LHCN-M2 (cell line): ENCODE measurements around the gene SP100. TPM values are rescaled to one million over a fixed set of nuclear protein-coding genes. Genes with fewer than 3 reads are reported as not detected.
"Not testable (repeated sequence)": the region's sequence is repeated elsewhere in the genome, so short reads cannot be mapped to it uniquely, and the experiment has no call there.

Source experiments
- DNase-seq: peaks from one replicate; pipeline ENCODE4 v3.0.0-alpha.2; 2012; ENCODE audit warnings: low read depth
- total RNA-seq: library from RNA; depleted of rRNA; stranded (reverse); fragments of >200 nt; gene quantifications from 2 replicates; pipeline ENCODE4 v1.2.3, GENCODE V29; 2014

The SP100 gene
- total RNA-seq, 1 experiment from 2014 or later: 67.5 TPM

- DNase-seq: peak; percentile 70
Measured at GRCh38 chr2:230418341-230419016, 2.5 kb downstream of the SP100 start.

- no peak for DNase-seq
Measured at GRCh38 chr2:230419181-230419580, 3.2 kb downstream of the SP100 start.

- DNase-seq: no peak
Measured at GRCh38 chr2:230422149-230422548, 6.1 kb downstream of the SP100 start.

- DNase-seq: peak; percentile 60
Measured at GRCh38 chr2:230423851-230424458, 8.0 kb downstream of the SP100 start.

GRCh38 chr2:230425377-230425776, 9.4 kb downstream of the SP100 start:
- no peak for DNase-seq

- DNase-seq: no peak
Measured at GRCh38 chr2:230429513-230429912, 13.5 kb downstream of the SP100 start.

DNA sequence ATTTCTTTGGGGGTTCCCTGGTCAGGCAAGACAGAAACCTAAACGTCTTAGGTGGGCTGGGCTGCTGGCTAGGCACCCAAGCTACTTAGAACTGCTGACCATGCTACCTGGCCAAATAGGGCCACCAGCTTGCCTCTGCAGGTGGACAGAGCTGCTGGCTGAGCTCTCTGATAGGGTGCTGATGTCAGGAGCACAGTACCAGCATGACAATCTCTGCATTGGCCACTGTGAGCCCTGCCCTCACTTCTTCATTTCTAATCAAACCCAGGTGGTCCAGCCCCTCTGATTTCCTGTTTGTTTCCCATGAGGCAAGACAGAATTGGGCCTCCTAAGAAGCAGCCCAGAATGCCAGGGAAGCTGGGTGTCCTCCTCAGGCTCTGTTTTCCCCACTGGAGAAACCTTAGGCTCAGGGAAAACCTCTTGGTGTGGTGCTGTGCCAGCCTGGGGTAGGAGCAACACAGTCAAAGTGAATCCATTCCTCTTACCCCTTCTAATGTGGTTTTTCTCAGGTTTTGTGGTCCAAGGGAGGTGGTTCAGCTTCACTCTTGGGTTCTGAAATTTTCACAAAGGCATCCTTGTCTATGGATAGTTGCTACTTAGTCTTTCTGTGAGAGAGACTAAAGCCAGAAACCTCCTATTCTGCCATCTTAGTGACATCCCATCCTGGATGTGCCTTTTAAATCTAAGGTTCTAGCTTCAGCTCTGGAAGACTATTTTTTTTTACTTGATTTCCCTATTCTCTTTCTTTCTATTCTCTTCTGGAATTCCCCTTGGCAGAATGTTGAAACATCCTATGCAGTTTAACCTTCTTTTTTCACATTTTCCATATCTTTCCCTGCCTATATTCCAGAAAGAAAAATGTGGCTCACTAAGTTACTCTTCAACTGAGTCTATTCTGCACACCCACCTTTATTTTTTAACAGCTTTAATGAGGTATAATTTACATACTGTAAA, 15.2 kb downstream of the SP100 start:
- DNase-seq: no peak

- DNase-seq: peak; percentile 14
Measured at GRCh38 chr2:230434677-230435324, 18.8 kb downstream of the SP100 start.

GRCh38 chr2:230435431-230435830, 19.4 kb downstream of the SP100 start:
- DNase-seq: no peak

GRCh38 chr2:230439121-230439520, 23.1 kb downstream of the SP100 start:
- DNase-seq: not testable (repeated sequence)

DNA sequence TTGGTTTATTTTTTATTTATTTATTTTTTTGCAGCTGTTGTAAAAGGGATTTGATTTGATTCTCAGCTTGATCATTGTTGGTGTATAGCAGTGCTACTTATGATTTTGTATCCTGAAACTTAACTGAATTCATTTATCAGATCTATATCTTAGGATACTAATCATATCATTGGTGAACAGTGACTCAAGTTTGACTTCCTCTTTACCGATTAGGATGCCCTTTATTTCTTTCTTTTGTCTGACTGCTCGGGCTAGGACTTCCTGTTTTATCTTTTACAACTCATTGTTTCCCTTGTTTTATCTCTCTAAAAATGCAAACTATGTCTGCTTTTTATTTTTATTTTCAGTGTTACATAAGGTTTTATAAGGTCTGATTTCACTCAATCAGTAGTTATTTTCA, 23.6 kb downstream of the SP100 start:
- DNase-seq: no peak

GRCh38 chr2:230441227-230441897, 25.4 kb downstream of the SP100 start:
- DNase-seq: peak; percentile 75

DNA sequence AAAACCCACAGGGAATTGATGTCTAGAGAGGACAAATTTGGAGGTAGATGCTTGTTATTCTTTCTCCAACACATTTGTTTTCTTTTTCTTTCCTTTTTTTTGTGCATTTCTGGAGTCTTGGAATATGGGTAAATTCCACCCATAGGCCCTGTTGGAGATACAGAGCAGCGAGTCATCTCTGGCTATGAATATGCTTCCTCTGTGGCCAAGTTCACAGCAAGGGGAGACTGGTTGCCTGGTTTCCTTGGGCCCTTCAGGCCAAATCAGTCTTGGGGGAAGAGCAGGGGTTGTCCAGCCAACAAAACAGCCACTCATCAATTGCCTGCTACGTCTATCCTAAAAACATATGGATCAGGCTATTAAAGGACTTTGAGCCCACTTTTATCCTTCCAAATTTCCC, 27.5 kb downstream of the SP100 start:
- peak; percentile 71 for DNase-seq

- no peak for DNase-seq
Measured at GRCh38 chr2:230444832-230445231, 28.8 kb downstream of the SP100 start.

DNA sequence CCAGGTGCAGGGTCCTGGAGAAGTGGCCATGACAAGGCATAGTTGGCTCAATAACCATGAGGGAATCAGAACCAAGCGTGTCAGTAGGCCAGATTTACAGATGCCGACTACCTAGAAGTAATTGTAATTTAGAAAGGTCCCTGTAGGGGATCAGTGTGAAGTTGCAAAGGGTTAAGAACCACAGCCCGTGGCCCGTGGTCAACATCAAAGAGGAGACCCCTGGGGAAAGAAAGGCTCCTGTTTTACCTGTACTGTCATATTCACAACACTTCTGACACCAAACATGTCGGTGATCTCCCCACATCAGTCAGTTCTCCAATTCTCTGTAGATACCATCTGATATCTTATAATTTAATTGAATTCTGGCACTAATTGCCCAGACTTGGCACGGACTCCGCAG, 31.0 kb downstream of the SP100 start:
- no peak for DNase-seq

GRCh38 chr2:230447455-230448451, 31.8 kb downstream of the SP100 start:
- no peak for DNase-seq

DNA sequence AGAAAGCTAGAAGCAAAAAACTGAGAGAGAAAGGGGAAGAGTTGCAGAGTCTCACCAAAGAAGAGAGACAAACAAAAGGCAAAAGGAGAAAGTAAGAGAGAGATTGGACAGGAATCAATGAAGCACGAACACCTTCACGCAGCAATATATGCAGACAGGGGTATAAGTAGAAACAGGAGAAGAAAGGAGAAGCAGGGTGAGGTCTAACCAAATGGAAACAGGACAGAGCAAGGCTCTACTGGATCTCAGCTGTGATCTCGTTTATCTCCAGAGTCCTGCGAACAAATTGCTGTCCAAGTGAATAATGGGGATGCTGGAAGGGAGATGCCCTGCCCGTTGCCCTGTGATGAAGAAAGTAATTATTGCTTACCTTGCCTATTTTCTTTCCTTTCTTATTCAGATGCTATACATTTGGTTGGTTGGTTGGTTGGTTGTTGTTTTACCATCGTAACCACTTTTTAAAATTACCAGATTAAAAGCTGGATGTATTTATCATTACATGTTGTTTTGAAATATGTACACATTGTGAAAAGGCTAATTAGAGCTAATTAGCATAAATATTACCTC, 34.0 kb downstream of the SP100 start:
- no peak for DNase-seq

GRCh38 chr2:230453006-230453405, 37.0 kb downstream of the SP100 start:
- no peak for DNase-seq

- DNase-seq: no peak
Measured at GRCh38 chr2:230455005-230455684, 39.1 kb downstream of the SP100 start.
